ENCODE data around the gene EPHB1.

The EPHB1 gene

DNA sequence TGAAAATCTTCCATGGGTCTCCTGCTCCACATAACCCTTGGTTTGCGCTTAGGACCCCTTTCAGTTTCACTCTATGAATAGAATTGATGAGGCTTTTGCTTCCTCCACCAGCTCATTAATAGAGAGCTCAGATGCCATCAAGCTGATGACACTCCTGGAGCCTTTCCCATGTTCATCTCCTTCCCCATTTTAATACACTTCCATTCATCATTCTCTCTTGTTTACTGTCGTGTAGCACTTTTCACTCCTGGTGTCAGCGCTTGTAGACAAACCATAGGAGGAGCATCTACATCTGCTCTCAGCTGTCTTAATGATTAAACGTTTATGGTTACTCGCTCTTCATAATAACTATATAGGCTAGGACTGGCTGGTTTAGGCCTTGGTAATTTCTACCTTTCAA, 363.5 kb downstream of the EPHB1 start:
- Histone ChIP-seq H3K79me1 (ENCODE audit: low read length) (no peaks in the 10 kb centered on the region), H2AK5ac (ENCODE audit: low read length) (no peak overlapping the region), H3K4ac (ENCODE audit: low read depth, low read length) (no peak overlapping the region), H3K56ac (ENCODE audit: low read length) (no peak overlapping the region), H2BK120ac (ENCODE audit: low read depth, low read length) (no peak overlapping the region), H3K27ac (ENCODE audit: low read depth, low read length) (no peak overlapping the region), H2BK5ac (ENCODE audit: low read length) (no peak overlapping the region), H3K4me2 (ENCODE audit: low read length) (no peak overlapping the region), H3K36me3 (ENCODE audit: control insufficient read depth, insufficient read depth, low read length) (no peaks in the 10 kb centered on the region), H3K4me1 (ENCODE audit: control insufficient read depth, low read depth, low read length) (no peaks in the 10 kb centered on the region), H3K9ac (ENCODE audit: low read length) (no peak overlapping the region), H4K8ac (ENCODE audit: low read depth, low read length) (no peak overlapping the region), H3K4me3 (ENCODE audit: low read length) (no peak overlapping the region), H4K5ac (ENCODE audit: low read length) (no peak overlapping the region), H3K79me2 (ENCODE audit: control insufficient read depth, insufficient read depth, low read length) (no peaks in the 10 kb centered on the region), H2BK15ac (replicated peaks; ENCODE audit: low read depth) (no peak overlapping the region), H3K18ac (ENCODE audit: low read length) (no peak overlapping the region), H3K27me3 (ENCODE audit: insufficient read depth, low read length, poor library complexity) (no peaks in the 10 kb centered on the region), H3K23ac (ENCODE audit: low read length) (no peak overlapping the region)
- DNase-seq = no peak
- WGBS (ENCODE audit: extremely low coverage, insufficient coverage, low lambda C conversion rate) = no CpG with 5 or more reads among the region's 5 CpGs

GRCh38 chr3:135159681-135160247, 364.7 kb downstream of the EPHB1 start:
- Histone ChIP-seq H3K9ac (ENCODE audit: low read length) (no peak overlapping the region), H2BK120ac (ENCODE audit: low read depth, low read length) (no peak overlapping the region), H3K23ac (ENCODE audit: low read length) (no peak overlapping the region), H3K56ac (ENCODE audit: low read length) (no peak overlapping the region), H3K36me3 (ENCODE audit: control insufficient read depth, insufficient read depth, low read length) (no peaks in the 10 kb centered on the region), H4K8ac (ENCODE audit: low read depth, low read length) (no peak overlapping the region), H3K4me3 (ENCODE audit: low read length) (no peak overlapping the region), H3K4ac (ENCODE audit: low read depth, low read length) (no peak overlapping the region), H3K79me1 (ENCODE audit: low read length) (no peaks in the 10 kb centered on the region), H3K4me2 (ENCODE audit: low read length) (no peak overlapping the region), H3K79me2 (ENCODE audit: control insufficient read depth, insufficient read depth, low read length) (no peaks in the 10 kb centered on the region), H2BK15ac (replicated peaks; ENCODE audit: low read depth) (no peak overlapping the region), H2AK5ac (ENCODE audit: low read length) (no peak overlapping the region), H3K27me3 (ENCODE audit: insufficient read depth, low read length, poor library complexity) (no peaks in the 10 kb centered on the region), H3K4me1 (ENCODE audit: control insufficient read depth, low read depth, low read length) (no peaks in the 10 kb centered on the region), H2BK5ac (ENCODE audit: low read length) (no peak overlapping the region), H4K5ac (ENCODE audit: low read length) (no peak overlapping the region), H3K18ac (ENCODE audit: low read length) (no peak overlapping the region), H3K27ac (ENCODE audit: low read depth, low read length) (no peak overlapping the region)
- no CpG with 5 or more reads among the region's 2 CpGs for WGBS (ENCODE audit: extremely low coverage, insufficient coverage, low lambda C conversion rate)
- DNase-seq = no peak

- H3K18ac ChIP-seq (ENCODE audit: low read length) = no peak overlapping the region
- no peak overlapping the region for H3K4me3 ChIP-seq (ENCODE audit: low read length)
- H3K27ac ChIP-seq (ENCODE audit: low read depth, low read length) = no peak overlapping the region
- H3K79me2 ChIP-seq (ENCODE audit: control insufficient read depth, insufficient read depth, low read length) = no peaks in the 10 kb centered on the region
- H3K79me1 ChIP-seq (ENCODE audit: low read length) = no peaks in the 10 kb centered on the region
- no peak overlapping the region for H3K4me2 ChIP-seq (ENCODE audit: low read length)
- no peak overlapping the region for H2AK5ac ChIP-seq (ENCODE audit: low read length)
- H3K4ac ChIP-seq (ENCODE audit: low read depth, low read length) = no peak overlapping the region
- no peak overlapping the region for H3K9ac ChIP-seq (ENCODE audit: low read length)
- no peak overlapping the region for H2BK15ac ChIP-seq (replicated peaks; ENCODE audit: low read depth)
- no CpG with 5 or more reads among the region's 1 CpG for WGBS (ENCODE audit: extremely low coverage, insufficient coverage, low lambda C conversion rate)
- no peak overlapping the region for H2BK120ac ChIP-seq (ENCODE audit: low read depth, low read length)
- H4K5ac ChIP-seq (ENCODE audit: low read length) = no peak overlapping the region
- H3K56ac ChIP-seq (ENCODE audit: low read length) = no peak overlapping the region
- no peak overlapping the region for H3K23ac ChIP-seq (ENCODE audit: low read length)
- no peaks in the 10 kb centered on the region for H3K4me1 ChIP-seq (ENCODE audit: control insufficient read depth, low read depth, low read length)
- no peaks in the 10 kb centered on the region for H3K27me3 ChIP-seq (ENCODE audit: insufficient read depth, low read length, poor library complexity)
- no peaks in the 10 kb centered on the region for H3K36me3 ChIP-seq (ENCODE audit: control insufficient read depth, insufficient read depth, low read length)
- no peak overlapping the region for H2BK5ac ChIP-seq (ENCODE audit: low read length)
- H4K8ac ChIP-seq (ENCODE audit: low read depth, low read length) = no peak overlapping the region
- peak; percentile 23 for DNase-seq
Measured at GRCh38 chr3:135161425-135161824, 366.4 kb downstream of the EPHB1 start.

- no peak overlapping the region for H3K56ac ChIP-seq (ENCODE audit: low read length)
Measured at GRCh38 chr3:135163701-135164100, 368.6 kb downstream of the EPHB1 start.

GRCh38 chr3:135165260-135165659, 370.2 kb downstream of the EPHB1 start:
- DNase-seq = no peak
- no peak overlapping the region for H3K9ac ChIP-seq (ENCODE audit: low read length)
- no CpG with 5 or more reads among the region's 5 CpGs for WGBS (ENCODE audit: extremely low coverage, insufficient coverage, low lambda C conversion rate)
- no peak overlapping the region for H4K5ac ChIP-seq (ENCODE audit: low read length)
- no peaks in the 10 kb centered on the region for H3K79me1 ChIP-seq (ENCODE audit: low read length)
- H4K8ac ChIP-seq (ENCODE audit: low read depth, low read length) = no peak overlapping the region
- H2AK5ac ChIP-seq (ENCODE audit: low read length) = no peak overlapping the region
- H3K56ac ChIP-seq (ENCODE audit: low read length) = no peak overlapping the region
- no peaks in the 10 kb centered on the region for H3K27me3 ChIP-seq (ENCODE audit: insufficient read depth, low read length, poor library complexity)
- no peak overlapping the region for H2BK15ac ChIP-seq (replicated peaks; ENCODE audit: low read depth)
- H3K4me3 ChIP-seq (ENCODE audit: low read length) = no peak overlapping the region
- no peak overlapping the region for H3K18ac ChIP-seq (ENCODE audit: low read length)
- H3K36me3 ChIP-seq (ENCODE audit: control insufficient read depth, insufficient read depth, low read length) = no peaks in the 10 kb centered on the region
- no peak overlapping the region for H3K23ac ChIP-seq (ENCODE audit: low read length)
- no peak overlapping the region for H3K27ac ChIP-seq (ENCODE audit: low read depth, low read length)
- no peaks in the 10 kb centered on the region for H3K4me1 ChIP-seq (ENCODE audit: control insufficient read depth, low read depth, low read length)
- H3K4ac ChIP-seq (ENCODE audit: low read depth, low read length) = no peak overlapping the region
- no peak overlapping the region for H2BK120ac ChIP-seq (ENCODE audit: low read depth, low read length)
- H2BK5ac ChIP-seq (ENCODE audit: low read length) = no peak overlapping the region
- no peak overlapping the region for H3K4me2 ChIP-seq (ENCODE audit: low read length)
- H3K79me2 ChIP-seq (ENCODE audit: control insufficient read depth, insufficient read depth, low read length) = no peaks in the 10 kb centered on the region

More at GRCh38 chr3:135163701-135164100, 368.6 kb downstream of the EPHB1 start:
- H3K9ac ChIP-seq (ENCODE audit: low read length) = no peak overlapping the region
- H3K27me3 ChIP-seq (ENCODE audit: insufficient read depth, low read length, poor library complexity) = no peaks in the 10 kb centered on the region
- H3K23ac ChIP-seq (ENCODE audit: low read length) = no peak overlapping the region
- H3K36me3 ChIP-seq (ENCODE audit: control insufficient read depth, insufficient read depth, low read length) = no peaks in the 10 kb centered on the region
- no peak overlapping the region for H3K18ac ChIP-seq (ENCODE audit: low read length)
- no peaks in the 10 kb centered on the region for H3K79me2 ChIP-seq (ENCODE audit: control insufficient read depth, insufficient read depth, low read length)
- no peak overlapping the region for H3K4me3 ChIP-seq (ENCODE audit: low read length)
- H2AK5ac ChIP-seq (ENCODE audit: low read length) = no peak overlapping the region
- WGBS (ENCODE audit: extremely low coverage, insufficient coverage, low lambda C conversion rate) = no CpG with 5 or more reads among the region's 5 CpGs
- H2BK5ac ChIP-seq (ENCODE audit: low read length) = no peak overlapping the region
- no peak overlapping the region for H4K8ac ChIP-seq (ENCODE audit: low read depth, low read length)
- H3K4ac ChIP-seq (ENCODE audit: low read depth, low read length) = no peak overlapping the region
- no peak overlapping the region for H4K5ac ChIP-seq (ENCODE audit: low read length)
- H3K27ac ChIP-seq (ENCODE audit: low read depth, low read length) = no peak overlapping the region
- no peaks in the 10 kb centered on the region for H3K79me1 ChIP-seq (ENCODE audit: low read length)
- no peak overlapping the region for H2BK120ac ChIP-seq (ENCODE audit: low read depth, low read length)
- H3K4me1 ChIP-seq (ENCODE audit: control insufficient read depth, low read depth, low read length) = no peaks in the 10 kb centered on the region
- H2BK15ac ChIP-seq (replicated peaks; ENCODE audit: low read depth) = no peak overlapping the region
- no peak for DNase-seq
- H3K4me2 ChIP-seq (ENCODE audit: low read length) = no peak overlapping the region

GRCh38 chr3:135166266-135166825, 371.3 kb downstream of the EPHB1 start:
- H3K4me1 ChIP-seq (ENCODE audit: control insufficient read depth, low read depth, low read length) = no peaks in the 10 kb centered on the region
- H3K23ac ChIP-seq (ENCODE audit: low read length) = no peak overlapping the region
- no peak overlapping the region for H3K56ac ChIP-seq (ENCODE audit: low read length)
- H3K4me3 ChIP-seq (ENCODE audit: low read length) = no peak overlapping the region
- H3K4me2 ChIP-seq (ENCODE audit: low read length) = no peak overlapping the region
- H2BK120ac ChIP-seq (ENCODE audit: low read depth, low read length) = no peak overlapping the region
- H3K36me3 ChIP-seq (ENCODE audit: control insufficient read depth, insufficient read depth, low read length) = no peaks in the 10 kb centered on the region
- no peak overlapping the region for H3K9ac ChIP-seq (ENCODE audit: low read length)
- no peaks in the 10 kb centered on the region for H3K79me1 ChIP-seq (ENCODE audit: low read length)
- WGBS (ENCODE audit: extremely low coverage, insufficient coverage, low lambda C conversion rate) = no CpG with 5 or more reads among the region's 4 CpGs
- no peak overlapping the region for H3K27ac ChIP-seq (ENCODE audit: low read depth, low read length)
- no peak overlapping the region for H3K4ac ChIP-seq (ENCODE audit: low read depth, low read length)
- no peak overlapping the region for H4K8ac ChIP-seq (ENCODE audit: low read depth, low read length)
- no peaks in the 10 kb centered on the region for H3K27me3 ChIP-seq (ENCODE audit: insufficient read depth, low read length, poor library complexity)
- no peaks in the 10 kb centered on the region for H3K79me2 ChIP-seq (ENCODE audit: control insufficient read depth, insufficient read depth, low read length)
- H2AK5ac ChIP-seq (ENCODE audit: low read length) = no peak overlapping the region
- no peak overlapping the region for H3K18ac ChIP-seq (ENCODE audit: low read length)
- H2BK15ac ChIP-seq (replicated peaks; ENCODE audit: low read depth) = no peak overlapping the region
- no peak overlapping the region for H4K5ac ChIP-seq (ENCODE audit: low read length)
- DNase-seq = no peak
- H2BK5ac ChIP-seq (ENCODE audit: low read length) = no peak overlapping the region

Measured in mesendoderm (in vitro differentiated cells).